ENCODE results near the gene PPP1R8.
"Not testable (repeated sequence)": the region's sequence is repeated elsewhere in the genome, so short reads cannot be mapped to it uniquely, and the experiment has no call there.

PPP1R8 gene

DNA sequence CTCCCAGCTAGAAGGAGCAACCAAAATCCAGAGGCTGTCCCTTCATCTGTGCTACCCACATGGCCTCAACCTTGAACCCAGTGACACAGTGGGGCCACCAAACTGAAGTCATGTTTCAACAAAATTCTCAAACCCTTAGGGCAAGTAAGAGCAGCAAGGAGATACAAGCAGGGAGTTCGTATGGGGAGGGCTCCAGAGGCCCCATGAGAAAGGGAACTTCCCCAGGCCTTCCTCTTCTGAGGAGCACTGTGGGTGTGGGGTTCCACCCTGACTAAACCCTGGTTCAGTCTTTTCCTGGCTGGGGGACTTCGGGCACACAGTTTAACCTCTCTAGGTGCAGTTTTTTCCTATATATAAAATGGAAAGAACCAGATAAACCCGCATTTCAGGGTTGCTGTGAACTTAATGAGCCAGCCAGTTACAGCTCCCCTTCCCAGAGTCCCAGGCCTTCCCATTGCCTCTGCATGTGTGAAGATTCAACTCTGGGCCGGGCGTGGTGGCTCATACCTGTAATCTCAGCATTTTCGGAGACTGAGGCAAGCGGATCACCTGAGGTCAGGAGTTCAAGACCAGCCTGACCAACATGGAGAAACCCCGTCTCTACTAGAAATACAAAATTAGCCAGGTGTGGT is 33.8 kb downstream of the PPP1R8 start:
- Histone ChIP-seq H3K36me3 (replicated peaks) (no peaks in the 10 kb centered on the region), H3K4me3 (ENCODE audit: low read depth, low read length) (no peak overlapping the region), H3K27ac (peak overlapping the region; percentile 81), H3K27me3 (replicated peaks) (no peaks in the 10 kb centered on the region)
- TF ChIP-seq, protein P1, sequence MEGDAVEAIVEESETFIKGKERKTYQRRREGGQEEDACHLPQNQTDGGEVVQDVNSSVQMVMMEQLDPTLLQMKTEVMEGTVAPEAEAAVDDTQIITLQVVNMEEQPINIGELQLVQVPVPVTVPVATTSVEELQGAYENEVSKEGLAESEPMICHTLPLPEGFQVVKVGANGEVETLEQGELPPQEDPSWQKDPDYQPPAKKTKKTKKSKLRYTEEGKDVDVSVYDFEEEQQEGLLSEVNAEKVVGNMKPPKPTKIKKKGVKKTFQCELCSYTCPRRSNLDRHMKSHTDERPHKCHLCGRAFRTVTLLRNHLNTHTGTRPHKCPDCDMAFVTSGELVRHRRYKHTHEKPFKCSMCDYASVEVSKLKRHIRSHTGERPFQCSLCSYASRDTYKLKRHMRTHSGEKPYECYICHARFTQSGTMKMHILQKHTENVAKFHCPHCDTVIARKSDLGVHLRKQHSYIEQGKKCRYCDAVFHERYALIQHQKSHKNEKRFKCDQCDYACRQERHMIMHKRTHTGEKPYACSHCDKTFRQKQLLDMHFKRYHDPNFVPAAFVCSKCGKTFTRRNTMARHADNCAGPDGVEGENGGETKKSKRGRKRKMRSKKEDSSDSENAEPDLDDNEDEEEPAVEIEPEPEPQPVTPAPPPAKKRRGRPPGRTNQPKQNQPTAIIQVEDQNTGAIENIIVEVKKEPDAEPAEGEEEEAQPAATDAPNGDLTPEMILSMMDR (IDR thresholded peaks at IDR 0.05; ENCODE audit: low read depth, low read length, missing control alignments) = no peak
- in situ Hi-C loops (cut with HindIII; ENCODE audit: low pct_ligation_motif_present, low sequenced_read_pairs) = no loop called here
- DNase-seq = no peak

DNA sequence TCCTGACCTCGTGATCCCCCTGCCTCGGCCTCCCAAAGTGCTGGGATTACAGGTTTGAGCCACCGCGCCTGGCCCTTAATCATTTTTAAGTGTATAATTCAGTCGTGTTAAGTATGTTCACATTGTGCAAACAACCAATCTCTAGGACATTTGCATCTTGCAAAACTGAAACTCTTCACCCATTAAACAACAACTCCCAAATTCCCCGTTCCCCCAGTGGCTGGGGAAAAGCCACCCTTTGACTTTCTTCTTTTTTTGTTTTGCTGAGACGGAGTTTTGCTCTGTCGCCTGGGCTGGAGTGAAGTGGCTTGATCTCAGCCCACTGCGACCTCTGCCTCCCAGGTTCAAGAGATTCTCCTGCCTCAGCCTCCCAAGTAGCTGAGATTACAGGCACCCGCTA is 35.2 kb downstream of the PPP1R8 start:
- in situ Hi-C loops (cut with HindIII; ENCODE audit: low pct_ligation_motif_present, low sequenced_read_pairs) = no loop called here
- Histone ChIP-seq H3K4me3 (ENCODE audit: low read depth, low read length) (no peak overlapping the region), H3K36me3 (replicated peaks) (no peaks in the 10 kb centered on the region), H3K27ac (no peak overlapping the region), H3K27me3 (replicated peaks) (no peaks in the 10 kb centered on the region)
- DNase-seq = no peak
- TF ChIP-seq, protein P1 (IDR thresholded peaks at IDR 0.05; ENCODE audit: low read depth, low read length, missing control alignments) = no peak

DNA sequence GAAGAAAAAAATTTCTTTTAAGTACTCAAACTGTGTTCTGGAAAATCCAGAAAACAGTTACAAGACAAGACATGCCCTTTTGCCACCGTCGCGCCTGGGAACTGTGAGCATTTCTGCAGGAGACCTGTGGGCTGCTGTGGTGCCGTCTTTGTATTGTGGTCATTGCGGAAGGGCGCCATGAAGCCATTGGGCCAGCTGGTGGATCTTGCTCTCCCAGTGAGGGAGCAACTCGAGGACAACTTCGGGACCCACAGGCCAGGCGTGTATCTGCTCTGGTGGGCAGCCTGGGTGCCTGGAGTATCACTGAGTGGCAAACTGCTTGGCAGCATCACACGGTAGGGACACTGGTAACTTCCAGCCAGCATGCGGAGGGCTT is 38.0 kb downstream of the PPP1R8 start:
- H3K27me3 ChIP-seq (replicated peaks) = no peaks in the 10 kb centered on the region
- no peak overlapping the region for H3K4me3 ChIP-seq (ENCODE audit: low read depth, low read length)
- no peaks in the 10 kb centered on the region for H3K36me3 ChIP-seq (replicated peaks)
- TF ChIP-seq, protein P1 (IDR thresholded peaks at IDR 0.05; ENCODE audit: low read depth, low read length, missing control alignments) = no peak
- DNase-seq = no peak
- no peak overlapping the region for H3K27ac ChIP-seq
- in situ Hi-C loops (cut with HindIII; ENCODE audit: low pct_ligation_motif_present, low sequenced_read_pairs) = no loop called here

DNA sequence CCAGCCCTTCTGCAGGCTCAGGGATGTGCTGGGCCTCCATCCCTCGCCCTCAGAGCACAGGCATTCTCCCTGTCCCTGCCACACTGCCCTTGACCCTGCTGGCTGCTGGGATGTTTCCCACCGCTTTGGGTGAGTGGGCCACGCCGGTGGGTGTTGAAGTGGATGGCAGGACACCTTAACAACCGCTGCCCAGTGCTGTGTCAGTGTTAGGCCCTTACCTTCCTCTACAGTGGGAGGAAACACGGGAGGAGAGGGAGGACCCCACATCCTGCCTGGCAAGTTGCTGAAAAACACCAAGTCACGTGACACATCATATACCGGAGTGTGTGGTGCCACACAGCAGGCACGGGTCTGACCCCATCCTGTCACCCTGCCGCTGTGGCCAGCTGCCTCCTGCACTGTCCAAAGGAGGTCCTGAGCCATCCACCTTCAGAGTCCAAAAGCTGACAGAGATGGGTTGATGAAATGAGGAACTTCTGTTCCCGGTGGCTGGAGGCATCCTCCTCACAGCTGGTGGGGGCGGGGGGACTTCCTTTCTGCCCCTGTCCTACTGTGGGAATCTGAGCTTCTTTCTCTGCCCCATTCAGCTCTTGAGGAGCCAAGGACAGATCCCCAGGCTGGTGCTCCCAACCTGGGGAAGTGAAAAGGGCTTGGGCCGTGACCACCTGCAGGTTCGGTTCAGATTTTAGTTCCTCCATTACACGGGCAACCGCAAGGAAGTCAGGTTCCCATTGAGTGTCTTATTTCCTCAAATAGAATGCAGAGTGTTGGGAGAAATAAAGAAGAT is 38.5 kb downstream of the PPP1R8 start:
- H3K36me3 ChIP-seq (replicated peaks) = no peaks in the 10 kb centered on the region
- no peaks in the 10 kb centered on the region for H3K27me3 ChIP-seq (replicated peaks)
- TF ChIP-seq, protein P1 (IDR thresholded peaks at IDR 0.05; ENCODE audit: low read depth, low read length, missing control alignments) = no peak
- H3K27ac ChIP-seq = no peak overlapping the region
- in situ Hi-C loops (cut with HindIII; ENCODE audit: low pct_ligation_motif_present, low sequenced_read_pairs) = no loop called here
- no peak for DNase-seq
- no peak overlapping the region for H3K4me3 ChIP-seq (ENCODE audit: low read depth, low read length)

DNA sequence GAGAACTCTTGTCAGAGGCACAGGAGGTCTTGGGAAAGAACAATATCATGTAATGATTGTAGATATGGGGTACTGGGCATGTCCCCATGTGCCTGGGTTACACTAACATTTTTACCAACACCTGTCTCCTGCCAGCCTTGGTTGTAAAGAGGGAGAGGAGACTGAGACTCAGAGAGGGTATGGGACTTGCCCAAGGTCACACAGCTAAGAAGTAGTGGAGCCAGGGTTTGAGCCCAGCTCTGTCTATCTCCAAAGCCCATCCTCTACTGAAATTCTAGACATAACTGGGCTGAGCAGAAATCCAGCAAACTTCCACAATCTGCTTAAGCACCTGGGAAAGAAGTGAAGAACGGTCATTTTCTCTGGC is 39.1 kb downstream of the PPP1R8 start:
- TF ChIP-seq, protein P1 (IDR thresholded peaks at IDR 0.05; ENCODE audit: low read depth, low read length, missing control alignments) = no peak
- DNase-seq = no peak
- Histone ChIP-seq H3K4me3 (ENCODE audit: low read depth, low read length) (no peak overlapping the region), H3K36me3 (replicated peaks) (no peaks in the 10 kb centered on the region), H3K27ac (no peak overlapping the region), H3K27me3 (replicated peaks) (no peaks in the 10 kb centered on the region)
- in situ Hi-C loops (cut with HindIII; ENCODE audit: low pct_ligation_motif_present, low sequenced_read_pairs) = no loop called here

DNA sequence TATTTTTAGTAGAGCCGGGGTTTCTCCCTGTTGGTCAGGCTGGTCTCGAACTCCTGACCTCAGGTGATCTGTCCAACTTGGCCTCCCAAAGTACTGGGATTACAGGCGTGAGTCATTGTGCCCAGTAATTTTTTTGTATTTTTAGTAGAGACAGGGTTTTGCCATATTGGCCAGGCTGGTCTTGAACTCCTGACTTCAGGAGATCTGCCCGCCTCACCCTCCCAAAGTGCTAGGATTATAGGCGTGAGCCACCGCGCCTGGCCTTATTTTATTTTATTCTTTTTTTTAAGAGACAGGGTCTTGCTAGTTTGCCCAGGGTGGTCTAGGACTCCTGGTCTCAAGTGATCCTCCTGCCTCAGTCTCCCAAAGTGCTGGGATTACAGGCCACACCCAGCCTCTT is 40.5 kb downstream of the PPP1R8 start:
- H3K4me3 ChIP-seq (ENCODE audit: low read depth, low read length); in situ Hi-C loops (cut with HindIII; ENCODE audit: low pct_ligation_motif_present, low sequenced_read_pairs): not testable (repeated sequence)

More for the DNA sequence above, 40.5 kb downstream of the PPP1R8 start:
- H3K27ac ChIP-seq; DNase-seq; H3K27me3 ChIP-seq (replicated peaks); H3K36me3 ChIP-seq (replicated peaks): not testable (repeated sequence)

All from brain microvascular endothelial cell (primary cell).